Measurements from ENCODE around the gene TRMT10B. TPM values are rescaled to one million over a fixed set of nuclear protein-coding genes. Genes with fewer than 3 reads are reported as not detected.

Gene TRMT10B
- total RNA-seq: 10 to 100 TPM in 1 of 2 donors, 1 to 10 TPM in 1; 7.8 to 19.6 TPM

- Histone ChIP-seq H3K4me1 (replicated peaks) (no peaks in the 10 kb centered on the region), H3K36me3 (no peaks in the 10 kb centered on the region), H3K4me3 (peak within 1 kb of the TSS; percentile 75 to 90), H3K27me3 (replicated peaks; ENCODE audit: insufficient read depth) (no peaks in the 10 kb centered on the region), H3K9me3 (no peaks in the 10 kb centered on the region), H3K27ac (peak within 1 kb of the TSS; percentile 81 to 90)
- intact Hi-C loops (cut with DNase I): loop anchor here (5.0 kb wide), 1 partner anchor 266 kb away; the partner anchor contains the start of gene POLR1E
- TF ChIP-seq CTCF (IDR thresholded peaks at IDR 0.05) (peak in 1 of 4 experiments; percentile 27), POLR2AphosphoS5 (IDR thresholded peaks at IDR 0.05) (peak; percentile 25), POLR2A (IDR thresholded peaks at IDR 0.05) (no peak)
- DNase-seq (ENCODE audit: low spot score): peak; percentile 40
- WGBS: 3% methylated on average over 40 of the region's 40 CpGs
Observed at GRCh38 chr9:37753489-37754190, at the start of gene TRMT10B. Gene TRMT10B, plus strand, starts transcription at chr9:37753805. Its CDS starts 8,127 bp downstream, at chr9:37761932.

GRCh38 chr9:37705787-37706186 is 47.8 kb upstream of the TRMT10B start:
- no peaks in the 10 kb centered on the region for H3K9me3 ChIP-seq
- 79% methylated on average over 3 of the region's 3 CpGs for WGBS
- no peak overlapping the region for H3K27ac ChIP-seq
- H3K4me1 ChIP-seq (replicated peaks): no peaks in the 10 kb centered on the region
- no peak overlapping the region for H3K4me3 ChIP-seq
- H3K36me3 ChIP-seq: no peaks in the 10 kb centered on the region
- H3K27me3 ChIP-seq (replicated peaks; ENCODE audit: insufficient read depth): no peaks in the 10 kb centered on the region
- intact Hi-C loops (cut with DNase I): no loop called here
- no peak for DNase-seq (ENCODE audit: low spot score)
- TF ChIP-seq POLR2A (IDR thresholded peaks at IDR 0.05): no peak
- no peak for TF ChIP-seq CTCF (IDR thresholded peaks at IDR 0.05)
- TF ChIP-seq POLR2AphosphoS5 (IDR thresholded peaks at IDR 0.05): no peak

- H3K9me3 ChIP-seq: no peaks in the 10 kb centered on the region
- 67% methylated on average over 3 of the region's 3 CpGs for WGBS
- no peak overlapping the region for H3K27ac ChIP-seq
- H3K36me3 ChIP-seq: no peaks in the 10 kb centered on the region
- no peaks in the 10 kb centered on the region for H3K27me3 ChIP-seq (replicated peaks; ENCODE audit: insufficient read depth)
- H3K4me1 ChIP-seq (replicated peaks): no peaks in the 10 kb centered on the region
- TF ChIP-seq POLR2A (IDR thresholded peaks at IDR 0.05) (no peak), POLR2AphosphoS5 (IDR thresholded peaks at IDR 0.05) (no peak), CTCF (IDR thresholded peaks at IDR 0.05) (no peak)
- no peak for DNase-seq (ENCODE audit: low spot score)
- H3K4me3 ChIP-seq: no peak overlapping the region
- intact Hi-C loops (cut with DNase I): no loop called here
Observed at GRCh38 chr9:37706290-37706689, 47.3 kb upstream of the TRMT10B start.

GRCh38 chr9:37707748-37708147 is 45.9 kb upstream of the TRMT10B start:
- no peaks in the 10 kb centered on the region for H3K27me3 ChIP-seq (replicated peaks; ENCODE audit: insufficient read depth)
- WGBS: 87% methylated on average over 4 of the region's 4 CpGs
- no peak overlapping the region for H3K4me3 ChIP-seq
- H3K36me3 ChIP-seq: no peaks in the 10 kb centered on the region
- H3K9me3 ChIP-seq: no peaks in the 10 kb centered on the region
- TF ChIP-seq POLR2A (IDR thresholded peaks at IDR 0.05): no peak
- no peak for TF ChIP-seq CTCF (IDR thresholded peaks at IDR 0.05)
- TF ChIP-seq POLR2AphosphoS5 (IDR thresholded peaks at IDR 0.05): no peak
- no peak for DNase-seq (ENCODE audit: low spot score)
- intact Hi-C loops (cut with DNase I): no loop called here
- H3K4me1 ChIP-seq (replicated peaks): no peaks in the 10 kb centered on the region
- H3K27ac ChIP-seq: no peak overlapping the region

GRCh38 chr9:37710046-37710445 is 43.6 kb upstream of the TRMT10B start:
- Histone ChIP-seq H3K4me3 (no peak overlapping the region), H3K27ac (no peak overlapping the region), H3K27me3 (replicated peaks; ENCODE audit: insufficient read depth) (no peaks in the 10 kb centered on the region), H3K9me3 (no peaks in the 10 kb centered on the region), H3K36me3 (no peaks in the 10 kb centered on the region), H3K4me1 (replicated peaks) (no peaks in the 10 kb centered on the region)
- intact Hi-C loops (cut with DNase I): no loop called here
- no peak for DNase-seq (ENCODE audit: low spot score)
- 85% methylated on average over 3 of the region's 3 CpGs for WGBS
- TF ChIP-seq POLR2A (IDR thresholded peaks at IDR 0.05): no peak
- no peak for TF ChIP-seq CTCF (IDR thresholded peaks at IDR 0.05)
- TF ChIP-seq POLR2AphosphoS5 (IDR thresholded peaks at IDR 0.05): no peak
